Testis (tissue), 2 donors: ENCODE results near the gene ETV2.

Experiments
- CTCF ChIP-seq, 3 experiments: fragments of 450-650 bp in 2 of 3; fragments of 200-600 bp in 1 of 3; sonication (generic) in 1 of 3; IDR thresholded peaks; one replicate each; pipeline ENCODE4 v1.5.1; 2016 to 2019; ENCODE audit warnings: antibody characterized with exemption in 3 of 3, mild to moderate bottlenecking in 2 of 3, moderate library complexity in 1 of 3
- POLR2A ChIP-seq: fragments of 450-650 bp; IDR thresholded peaks from one replicate; pipeline ENCODE4 v1.6.1; 2017; ENCODE audit warnings: antibody characterized with exemption, mild to moderate bottlenecking, moderate library complexity

DNA sequence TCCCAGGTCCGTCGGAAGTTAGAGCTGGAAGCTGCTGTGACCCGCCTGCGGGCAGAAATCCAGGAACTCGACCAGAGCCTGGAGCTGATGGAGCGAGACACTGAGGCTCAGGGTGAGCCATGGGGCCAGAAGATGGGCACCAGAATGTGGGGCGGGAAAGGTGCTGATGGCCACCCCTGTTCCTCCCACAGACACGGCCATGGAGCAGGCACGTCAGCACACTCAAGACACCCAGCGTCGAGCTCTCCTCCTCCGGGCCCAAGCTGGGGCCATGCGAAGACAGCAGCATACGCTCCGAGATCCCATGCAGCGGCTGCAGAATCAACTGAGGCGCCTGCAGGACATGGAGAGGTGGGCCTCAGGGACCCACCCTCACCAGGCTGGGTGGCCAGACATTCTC, 26.5 kb upstream of the ETV2 start:
- TF ChIP-seq CTCF (IDR thresholded peaks at IDR 0.05) = no peak
- no peak for TF ChIP-seq POLR2A
